ENCODE results near the gene MORN1.

The MORN1 gene

GRCh38 chr1:2350911-2351655, 40.3 kb downstream of the MORN1 start:
- no peak for DNase-seq (ENCODE audit: low read depth in 2 of 2)

- DNase-seq (ENCODE audit: low read depth in 2 of 2): no peak
Measured at GRCh38 chr1:2350501-2350900, 40.9 kb downstream of the MORN1 start.

GRCh38 chr1:2349806-2350205, 41.5 kb downstream of the MORN1 start:
- DNase-seq (ENCODE audit: low read depth in 2 of 2): no peak

GRCh38 chr1:2348346-2349325, 42.7 kb downstream of the MORN1 start:
- DNase-seq (ENCODE audit: low read depth in 2 of 2): no peak

GRCh38 chr1:2347896-2348295, 43.5 kb downstream of the MORN1 start:
- no peak for DNase-seq (ENCODE audit: low read depth in 2 of 2)

GRCh38 chr1:2347409-2347785, 44.0 kb downstream of the MORN1 start:
- DNase-seq (ENCODE audit: low read depth in 2 of 2): no peak

- no peak for DNase-seq (ENCODE audit: low read depth in 2 of 2)
Measured at GRCh38 chr1:2346691-2347408, 44.5 kb downstream of the MORN1 start.

GRCh38 chr1:2345297-2346075, 45.9 kb downstream of the MORN1 start:
- no peak for DNase-seq (ENCODE audit: low read depth in 2 of 2)

GRCh38 chr1:2344744-2345296, 46.5 kb downstream of the MORN1 start:
- no peak for DNase-seq (ENCODE audit: low read depth in 2 of 2)

- DNase-seq (ENCODE audit: low read depth in 2 of 2): no peak
Measured at GRCh38 chr1:2344121-2344681, 47.2 kb downstream of the MORN1 start.

GRCh38 chr1:2343023-2343935, 48.1 kb downstream of the MORN1 start:
- no peak for DNase-seq (ENCODE audit: low read depth in 2 of 2)

- DNase-seq (ENCODE audit: low read depth in 2 of 2): no peak
Measured at GRCh38 chr1:2342384-2343022, 48.9 kb downstream of the MORN1 start.

GRCh38 chr1:2341706-2342383, 49.5 kb downstream of the MORN1 start:
- DNase-seq (ENCODE audit: low read depth in 2 of 2): no peak

GRCh38 chr1:2340918-2341254, 50.5 kb downstream of the MORN1 start:
- no peak for DNase-seq (ENCODE audit: low read depth in 2 of 2)

GRCh38 chr1:2340086-2340917, 51.1 kb downstream of the MORN1 start:
- no peak for DNase-seq (ENCODE audit: low read depth in 2 of 2)

GRCh38 chr1:2339206-2340085, 51.9 kb downstream of the MORN1 start:
- no peak for DNase-seq (ENCODE audit: low read depth in 2 of 2)

GRCh38 chr1:2337501-2337900, 53.9 kb downstream of the MORN1 start:
- no peak for DNase-seq (ENCODE audit: low read depth in 2 of 2)
